Trophoblast cell (in vitro differentiated cells and primary cell): Measurements from ENCODE around the gene CTNNA3.

ENCODE experiments used
- DNase-seq, 2 donors: peaks; one replicate each; pipeline ENCODE4 v3.0.0-alpha.2; 2016
- H2AFZ ChIP-seq: 2 replicates; pipeline ENCODE4 v1.6.1; 2013; ENCODE audit warnings: low read length, moderate library complexity, mild to moderate bottlenecking; ENCODE audit not compliant: insufficient read depth, poor library complexity
- H2AK5ac ChIP-seq: 2 replicates; pipeline ENCODE4 v1.6.1; 2013; ENCODE audit warnings: mild to moderate bottlenecking, low read length
- H2BK120ac ChIP-seq: 2 replicates; pipeline ENCODE4 v1.6.1; 2013; ENCODE audit warnings: low read length, mild to moderate bottlenecking, moderate library complexity; ENCODE audit not compliant: insufficient read depth, poor library complexity
- H2BK12ac ChIP-seq: 2 replicates; pipeline ENCODE4 v1.6.1; 2013; ENCODE audit warnings: mild to moderate bottlenecking, low read length, moderate library complexity
- H2BK5ac ChIP-seq: 2 replicates; pipeline ENCODE4 v1.6.1; 2013; ENCODE audit warnings: low read length, low read depth, moderate library complexity, mild to moderate bottlenecking; ENCODE audit not compliant: poor library complexity
- H3K14ac ChIP-seq: 2 replicates; pipeline ENCODE4 v1.6.1; 2013; ENCODE audit warnings: mild to moderate bottlenecking, low read length
- H3K18ac ChIP-seq: 2 replicates; pipeline ENCODE4 v1.6.1; 2013; ENCODE audit warnings: mild to moderate bottlenecking, low read length
- H3K23ac ChIP-seq: 2 replicates; pipeline ENCODE4 v1.6.1; 2013; ENCODE audit warnings: low read length
- H3K27ac ChIP-seq: 2 replicates; pipeline ENCODE4 v1.5.1; 2013; ENCODE audit warnings: low read depth, mild to moderate bottlenecking, inconsistent platforms, low read length, moderate library complexity
- H3K27me3 ChIP-seq: 2 replicates; pipeline ENCODE4 v1.6.1; 2013; ENCODE audit warnings: inconsistent platforms, mild to moderate bottlenecking, low read length, moderate library complexity; ENCODE audit not compliant: insufficient read depth
- H3K36me3 ChIP-seq, 2 experiments: 1 replicate in 1 of 2; 2 replicates in 1 of 2; pipeline ENCODE4 v1.6.1; 2013; ENCODE audit warnings: low read length in 2 of 2, mild to moderate bottlenecking in 2 of 2, moderate library complexity in 1 of 2; ENCODE audit not compliant: insufficient read depth in 2 of 2, control insufficient read depth in 1 of 2
- H3K4ac ChIP-seq: 2 replicates; pipeline ENCODE4 v1.6.1; 2013; ENCODE audit warnings: low read depth, mild to moderate bottlenecking, low read length, moderate library complexity
- H3K4me1 ChIP-seq, 2 experiments: 1 replicate in 1 of 2; 2 replicates in 1 of 2; pipeline ENCODE4 v1.6.1; 2013; ENCODE audit warnings: low read length in 2 of 2, mild to moderate bottlenecking in 2 of 2, moderate library complexity in 1 of 2; ENCODE audit not compliant: insufficient read depth in 2 of 2, control insufficient read depth in 1 of 2
- H3K4me2 ChIP-seq: 2 replicates; pipeline ENCODE4 v1.6.1; 2013; ENCODE audit warnings: inconsistent platforms, mild to moderate bottlenecking, low read length, moderate library complexity
- H3K4me3 ChIP-seq: 2 replicates; pipeline ENCODE4 v1.5.1; 2013; ENCODE audit warnings: mild to moderate bottlenecking, low read depth, low read length, inconsistent platforms
- H3K79me1 ChIP-seq: one replicate; pipeline ENCODE4 v1.6.1; 2013; ENCODE audit warnings: low read length
- H3K79me2 ChIP-seq: 2 replicates; pipeline ENCODE4 v1.6.1; 2013; ENCODE audit warnings: low read length, mild to moderate bottlenecking; ENCODE audit not compliant: control insufficient read depth, insufficient read depth, poor library complexity
- H3K9ac ChIP-seq: 2 replicates; pipeline ENCODE4 v1.6.1; 2013; ENCODE audit warnings: mild to moderate bottlenecking, low read length
- H3K9me3 ChIP-seq: 2 replicates; pipeline ENCODE4 v1.6.1; 2013; ENCODE audit warnings: low read depth, mild to moderate bottlenecking, control low read depth, inconsistent platforms, low read length; ENCODE audit not compliant: insufficient read depth
- H4K12ac ChIP-seq: 2 replicates; pipeline ENCODE4 v1.6.1; 2013; ENCODE audit warnings: low read depth, mild to moderate bottlenecking, low read length, moderate library complexity
- H4K8ac ChIP-seq: 2 replicates; pipeline ENCODE4 v1.6.1; 2013; ENCODE audit warnings: low read depth, mild to moderate bottlenecking, low read length, moderate library complexity
- H4K91ac ChIP-seq: one replicate; pipeline ENCODE4 v1.6.1; 2013; ENCODE audit warnings: low read depth, mild to moderate bottlenecking, low read length, moderate library complexity
- WGBS: extraction: QIAGEN DNeasy Blood & Tissue Kit; methylation state at CpG from one replicate; pipeline ENCODE4 v1.1.7; 2013; ENCODE audit warnings: missing lambda C conversion rate; ENCODE audit not compliant: insufficient read length, insufficient coverage; ENCODE audit errors: extremely low coverage; 5-methylcytosine and 5-hydroxymethylcytosine counted together

CTNNA3 gene

DNA sequence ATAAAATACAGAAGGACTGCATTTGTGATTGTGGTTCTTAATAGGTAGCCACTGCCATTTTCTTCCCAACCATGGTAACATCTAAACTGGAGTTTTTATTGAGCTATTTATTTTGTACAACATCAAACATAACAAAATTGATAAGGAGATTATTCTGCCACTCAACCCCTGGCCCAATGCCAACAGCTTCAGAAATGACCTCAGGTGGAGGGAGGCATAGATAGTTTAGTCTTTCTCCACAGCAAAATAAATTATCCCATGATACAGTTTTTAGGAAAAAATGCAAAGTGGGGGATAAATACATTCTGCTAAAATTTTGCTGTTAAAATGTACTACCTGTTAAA is 712.5 kb downstream of the CTNNA3 start:
- Histone ChIP-seq H3K4ac (no peak overlapping the region), H3K79me1 (no peaks in the 10 kb centered on the region), H3K79me2 (no peaks in the 10 kb centered on the region), H3K9ac (no peak overlapping the region), H2BK120ac (no peak overlapping the region), H2BK12ac (no peak overlapping the region), H3K14ac (no peak overlapping the region), H4K12ac (no peak overlapping the region), H4K91ac (no peak overlapping the region), H2BK5ac (no peak overlapping the region), H3K4me2 (no peak overlapping the region), H3K36me3 (no peaks in the 10 kb centered on the region), H3K27ac (no peak overlapping the region), H3K18ac (no peak overlapping the region), H2AK5ac (no peak overlapping the region), H3K9me3 (no peaks in the 10 kb centered on the region), H4K8ac (no peak overlapping the region), H3K4me1 (no peaks in the 10 kb centered on the region), H3K27me3 (no peaks in the 10 kb centered on the region), H3K23ac (no peak overlapping the region), H2AFZ (no peak overlapping the region), H3K4me3 (no peak overlapping the region)
- DNase-seq = no peak

GRCh38 chr10:66982792-66983474 is 713.1 kb downstream of the CTNNA3 start:
- H3K9ac ChIP-seq = no peak overlapping the region
- no peak overlapping the region for H3K27ac ChIP-seq
- no peak overlapping the region for H4K8ac ChIP-seq
- H3K79me1 ChIP-seq = no peaks in the 10 kb centered on the region
- no peak overlapping the region for H2BK120ac ChIP-seq
- no peak overlapping the region for H4K12ac ChIP-seq
- no peaks in the 10 kb centered on the region for H3K9me3 ChIP-seq
- H3K14ac ChIP-seq = no peak overlapping the region
- no peaks in the 10 kb centered on the region for H3K27me3 ChIP-seq
- no peaks in the 10 kb centered on the region for H3K36me3 ChIP-seq
- H3K4me1 ChIP-seq = no peaks in the 10 kb centered on the region
- H3K79me2 ChIP-seq = no peaks in the 10 kb centered on the region
- H2BK12ac ChIP-seq = no peak overlapping the region
- no CpG with 5 or more reads among the region's 6 CpGs for WGBS
- no peak overlapping the region for H3K23ac ChIP-seq
- H3K4me2 ChIP-seq = no peak overlapping the region
- no peak overlapping the region for H2AFZ ChIP-seq
- H4K91ac ChIP-seq = no peak overlapping the region
- no peak overlapping the region for H3K4me3 ChIP-seq
- no peak overlapping the region for H3K4ac ChIP-seq
- H2AK5ac ChIP-seq = no peak overlapping the region
- H2BK5ac ChIP-seq = no peak overlapping the region
- no peak for DNase-seq
- H3K18ac ChIP-seq = no peak overlapping the region

GRCh38 chr10:66982053-66982420 is 714.0 kb downstream of the CTNNA3 start:
- Histone ChIP-seq H3K27me3 (no peaks in the 10 kb centered on the region), H3K4me1 (no peaks in the 10 kb centered on the region), H4K8ac (no peak overlapping the region), H2AFZ (no peak overlapping the region), H2BK12ac (no peak overlapping the region), H4K91ac (no peak overlapping the region), H3K36me3 (no peaks in the 10 kb centered on the region), H3K18ac (no peak overlapping the region), H3K27ac (no peak overlapping the region), H2AK5ac (no peak overlapping the region), H4K12ac (no peak overlapping the region), H3K4me3 (no peak overlapping the region), H3K79me2 (no peaks in the 10 kb centered on the region), H3K9me3 (no peaks in the 10 kb centered on the region), H2BK120ac (no peak overlapping the region), H3K4ac (no peak overlapping the region), H2BK5ac (no peak overlapping the region), H3K23ac (no peak overlapping the region), H3K79me1 (no peaks in the 10 kb centered on the region), H3K9ac (no peak overlapping the region), H3K4me2 (no peak overlapping the region), H3K14ac (no peak overlapping the region)
- no CpG with 5 or more reads among the region's 1 CpG for WGBS
- DNase-seq = no peak

DNA sequence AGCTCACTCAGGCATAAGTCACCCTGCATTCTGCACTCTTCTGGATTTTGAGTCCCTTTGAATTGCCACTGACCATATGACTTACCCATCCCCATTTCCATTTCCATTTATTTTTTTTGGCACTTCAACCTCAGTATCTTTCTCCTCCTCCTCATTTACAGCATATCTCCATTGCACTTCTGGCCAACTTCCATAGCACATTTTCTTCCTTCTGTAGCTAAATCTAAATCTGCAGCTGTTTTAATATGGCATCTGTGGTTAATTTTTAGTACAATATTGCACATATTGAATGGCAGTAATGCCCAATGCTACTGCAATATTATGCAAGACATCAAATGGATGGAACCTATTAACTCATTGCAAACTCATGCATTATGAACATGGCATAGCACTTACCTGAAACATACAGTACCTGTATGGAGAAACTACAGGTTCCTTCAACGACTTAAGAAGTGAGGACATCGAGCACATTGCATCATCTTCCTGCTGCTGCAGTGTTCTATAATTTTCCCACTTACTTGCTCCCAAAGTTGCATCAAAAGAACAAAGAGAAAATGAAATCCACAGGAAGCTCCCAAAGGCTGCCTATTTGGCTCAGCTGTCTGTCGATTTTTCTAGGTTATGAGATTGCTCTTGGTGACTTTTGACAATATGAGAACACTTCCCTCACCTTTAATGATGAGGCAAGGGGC is 714.5 kb downstream of the CTNNA3 start:
- Histone ChIP-seq H3K27ac (no peak overlapping the region), H2BK12ac (no peak overlapping the region), H2AFZ (no peak overlapping the region), H3K23ac (no peak overlapping the region), H3K4me3 (no peak overlapping the region), H2BK5ac (no peak overlapping the region), H3K14ac (no peak overlapping the region), H3K4ac (no peak overlapping the region), H3K9ac (no peak overlapping the region), H2AK5ac (no peak overlapping the region), H3K4me1 (no peaks in the 10 kb centered on the region), H2BK120ac (no peak overlapping the region), H4K12ac (no peak overlapping the region), H3K79me2 (no peaks in the 10 kb centered on the region), H4K8ac (no peak overlapping the region), H3K79me1 (no peaks in the 10 kb centered on the region), H3K36me3 (no peaks in the 10 kb centered on the region), H3K9me3 (no peaks in the 10 kb centered on the region), H3K18ac (no peak overlapping the region), H3K27me3 (no peaks in the 10 kb centered on the region), H4K91ac (no peak overlapping the region), H3K4me2 (no peak overlapping the region)
- no CpG with 5 or more reads among the region's 3 CpGs for WGBS
- no peak for DNase-seq
